HEK293 (cell line): ENCODE results near the gene SYNGR1.

Source experiments
- BCL11A ChIP-seq: fragments of 450-650 bp; formaldehyde crosslinking; IDR thresholded peaks from 2 replicates; pipeline ENCODE4 v1.5.1; 2016; ENCODE audit warnings: low read depth, missing biosample characterization, missing genetic modification characterization
- GLIS1 ChIP-seq: fragments of 450-650 bp; formaldehyde crosslinking; IDR thresholded peaks from 2 replicates; pipeline ENCODE4 v1.5.1; 2016; ENCODE audit warnings: missing biosample characterization, missing genetic modification characterization
- HIC1 ChIP-seq: fragments of 450-650 bp; formaldehyde crosslinking; IDR thresholded peaks from 2 replicates; pipeline ENCODE4 v1.5.1; 2016; ENCODE audit warnings: missing biosample characterization, missing genetic modification characterization
- INSM2 ChIP-seq: fragments of 450-650 bp; formaldehyde crosslinking; IDR thresholded peaks from 2 replicates; pipeline ENCODE4 v1.5.1; 2016; ENCODE audit warnings: missing biosample characterization, missing genetic modification characterization
- MEIS1 ChIP-seq: sonication (generic); formaldehyde crosslinking; IDR thresholded peaks from 2 replicates; pipeline ENCODE4 v1.8.1; 2022; ENCODE audit warnings: missing genetic modification reagents, mild to moderate bottlenecking, borderline replicate concordance
- OSR2 ChIP-seq: fragments of 450-650 bp; formaldehyde crosslinking; IDR thresholded peaks from 2 replicates; pipeline ENCODE4 v1.5.1; 2016; ENCODE audit warnings: missing biosample characterization, missing genetic modification characterization
- PRDM10 ChIP-seq: fragments of 450-650 bp; formaldehyde crosslinking; IDR thresholded peaks from 2 replicates; pipeline ENCODE4 v1.5.1; 2016; ENCODE audit warnings: missing biosample characterization, missing genetic modification characterization
- SP2 ChIP-seq: fragments of 450-650 bp; formaldehyde crosslinking; IDR thresholded peaks from 2 replicates; pipeline ENCODE4 v1.5.1; 2016; ENCODE audit warnings: missing biosample characterization, missing genetic modification characterization
- TCF7L2 ChIP-seq: IDR thresholded peaks from 2 replicates; pipeline ENCODE4 v1.6.1; 2011; ENCODE audit warnings: low read depth, mild to moderate bottlenecking, inconsistent platforms, low read length, moderate library complexity, borderline replicate concordance
- ZBTB20 ChIP-seq: fragments of 450-650 bp; formaldehyde crosslinking; IDR thresholded peaks from 2 replicates; pipeline ENCODE4 v1.5.1; 2016; ENCODE audit warnings: missing biosample characterization, missing genetic modification characterization
- ZBTB48 ChIP-seq: fragments of 450-650 bp; formaldehyde crosslinking; IDR thresholded peaks from 2 replicates; pipeline ENCODE4 v1.5.1; 2016; ENCODE audit warnings: missing biosample characterization, missing genetic modification characterization
- ZBTB6 ChIP-seq: fragments of 450-650 bp; formaldehyde crosslinking; IDR thresholded peaks from 2 replicates; pipeline ENCODE4 v1.5.1; 2017; ENCODE audit warnings: missing biosample characterization, missing genetic modification characterization
- ZFP3 ChIP-seq: fragments of 450-650 bp; formaldehyde crosslinking; IDR thresholded peaks from 2 replicates; pipeline ENCODE4 v1.5.1; 2016; ENCODE audit warnings: low read depth, missing biosample characterization, missing genetic modification characterization
- ZNF221 ChIP-seq: fragments of 450-650 bp; formaldehyde crosslinking; IDR thresholded peaks from 2 replicates; pipeline ENCODE4 v1.5.1; 2017; ENCODE audit warnings: missing biosample characterization, missing genetic modification characterization, borderline replicate concordance
- ZNF280D ChIP-seq: fragments of 450-650 bp; formaldehyde crosslinking; IDR thresholded peaks from 2 replicates; pipeline ENCODE4 v1.5.1; 2016; ENCODE audit warnings: missing biosample characterization, missing genetic modification characterization
- ZNF391 ChIP-seq: fragments of 450-650 bp; formaldehyde crosslinking; IDR thresholded peaks from 2 replicates; pipeline ENCODE4 v1.5.1; 2016; ENCODE audit warnings: low read depth, missing biosample characterization, missing genetic modification characterization, borderline replicate concordance
- ZNF394 ChIP-seq: fragments of 450-650 bp; formaldehyde crosslinking; IDR thresholded peaks from 2 replicates; pipeline ENCODE4 v1.5.1; 2016; ENCODE audit warnings: missing biosample characterization, missing genetic modification characterization, mild to moderate bottlenecking, moderate library complexity, borderline replicate concordance
- ZNF433 ChIP-seq: fragments of 450-650 bp; formaldehyde crosslinking; IDR thresholded peaks from 2 replicates; pipeline ENCODE4 v1.5.1; 2016; ENCODE audit warnings: missing biosample characterization, missing genetic modification characterization, low read depth
- ZNF514 ChIP-seq: fragments of 450-650 bp; formaldehyde crosslinking; IDR thresholded peaks from 2 replicates; pipeline ENCODE4 v1.5.1; 2016; ENCODE audit warnings: missing biosample characterization, missing genetic modification characterization
- ZNF529 ChIP-seq: fragments of 450-650 bp; formaldehyde crosslinking; IDR thresholded peaks from 2 replicates; pipeline ENCODE4 v1.5.1; 2017; ENCODE audit warnings: missing genetic modification characterization, missing biosample characterization; ENCODE audit not compliant: insufficient replicate concordance
- ZNF555 ChIP-seq: fragments of 450-650 bp; formaldehyde crosslinking; conservative IDR thresholded peaks from 2 replicates; pipeline ENCODE4 v1.5.1; 2017; ENCODE audit warnings: missing biosample characterization, mild to moderate bottlenecking, missing genetic modification characterization, inconsistent platforms
- ZNF600 ChIP-seq: fragments of 450-650 bp; formaldehyde crosslinking; IDR thresholded peaks from 2 replicates; pipeline ENCODE4 v1.5.1; 2016; ENCODE audit warnings: missing biosample characterization, missing genetic modification characterization
- ZNF621 ChIP-seq: fragments of 450-650 bp; formaldehyde crosslinking; IDR thresholded peaks from 2 replicates; pipeline ENCODE4 v1.5.1; 2017; ENCODE audit warnings: missing biosample characterization, missing genetic modification characterization
- ZNF76 ChIP-seq: fragments of 450-650 bp; formaldehyde crosslinking; IDR thresholded peaks from 2 replicates; pipeline ENCODE4; 2016; ENCODE audit warnings: low read depth, missing biosample characterization, missing genetic modification characterization, borderline replicate concordance
- ZNF768 ChIP-seq: fragments of 450-650 bp; formaldehyde crosslinking; IDR thresholded peaks from 2 replicates; pipeline ENCODE4 v1.5.1; 2018; ENCODE audit warnings: missing biosample characterization, mild to moderate bottlenecking, missing genetic modification characterization
- ZNF792 ChIP-seq: fragments of 450-650 bp; formaldehyde crosslinking; IDR thresholded peaks from 2 replicates; pipeline ENCODE4 v1.5.1; 2016; ENCODE audit warnings: missing biosample characterization, missing genetic modification characterization
- ZSCAN23 ChIP-seq: fragments of 450-650 bp; formaldehyde crosslinking; IDR thresholded peaks from 2 replicates; pipeline ENCODE4 v1.5.1; 2016; ENCODE audit warnings: missing biosample characterization, missing genetic modification characterization

The SYNGR1 gene

GRCh38 chr22:39311592-39312400 lies 38.0 kb upstream of the SYNGR1 start (continued):
- TF ChIP-seq HIC1 (tag by site-specific recombination) (peak; percentile 83; the same call in 1 of the 2 replicates), ZNF394 (peak; percentile 53; the same call in 1 of the 2 replicates), ZNF76 (no peak), ZNF621 (tag by site-specific recombination) (no peak), ZBTB48 (tag by site-specific recombination) (0 out of 2 replicates have a peak, but pooled peaks have one; percentile 36), ZSCAN23 (tag by site-specific recombination) (no peak), GLIS1 (tag by site-specific recombination) (peak; percentile 57), ZBTB6 (tag by site-specific recombination) (no peak), ZBTB20 (tag by site-specific recombination) (0 out of 2 replicates have a peak, but pooled peaks have one; percentile 7), MEIS1 (CRISPR knock-in tag) (no peak), ZNF514 (tag by site-specific recombination) (no peak), BCL11A (tag by site-specific recombination) (peak; percentile 35; the same call in 1 of the 2 replicates), ZNF792 (tag by site-specific recombination) (no peak), ZFP3 (tag by site-specific recombination) (no peak), PRDM10 (tag by site-specific recombination) (no peak), ZNF391 (tag by site-specific recombination) (no peak), ZNF600 (tag by site-specific recombination) (no peak; the same call in 1 of the 2 replicates), ZNF433 (tag by site-specific recombination) (no peak), OSR2 (tag by site-specific recombination) (no peak; the same call in 1 of the 2 replicates), ZNF555 (tag by site-specific recombination) (no peak), ZNF768 (peak; percentile 70; the same call in 1 of the 2 replicates), ZNF280D (tag by site-specific recombination) (0 out of 2 replicates have a peak, but pooled peaks have one; percentile 13), ZNF529 (tag by site-specific recombination) (no peak), TCF7L2 (no peak), INSM2 (tag by site-specific recombination) (peak; percentile 4; the same call in 1 of the 2 replicates), SP2 (no peak), ZNF221 (tag by site-specific recombination) (no peak)
